ENCODE results near the gene MEGF8. TPM values are rescaled to one million over a fixed set of nuclear protein-coding genes. Genes with fewer than 3 reads are reported as not detected.

Gene MEGF8
- total RNA-seq, 1 donor from 2014 or later = 16.4 TPM

- no peaks in the 10 kb centered on the region for H3K27me3 ChIP-seq (ENCODE audit: low read depth)
- no peak for TF ChIP-seq CTCF (IDR thresholded peaks at IDR 0.05)
- H3K27ac ChIP-seq = no peak overlapping the region
- H3K36me3 ChIP-seq = peaks cover 58% of the 10 kb centered on the region
- intact Hi-C loops (cut with DNase I) = no loop called here
- no peaks in the 10 kb centered on the region for H3K4me1 ChIP-seq
- H3K9me3 ChIP-seq = no peaks in the 10 kb centered on the region
- ATAC-seq = no peak
- DNase-seq = no peak
- no peak overlapping the region for H3K4me3 ChIP-seq
These were observed 30.8 kb upstream of the MEGF8 start for GRCh38 chr19:42294471-42295137.

GRCh38 chr19:42295342-42295741 is 30.1 kb upstream of the MEGF8 start:
- peaks cover 51% of the 10 kb centered on the region for H3K36me3 ChIP-seq
- no peak overlapping the region for H3K27ac ChIP-seq
- H3K27me3 ChIP-seq (ENCODE audit: low read depth) = no peaks in the 10 kb centered on the region
- intact Hi-C loops (cut with DNase I) = no loop called here
- no peak overlapping the region for H3K4me3 ChIP-seq
- ATAC-seq = no peak
- no peaks in the 10 kb centered on the region for H3K4me1 ChIP-seq
- H3K9me3 ChIP-seq = no peaks in the 10 kb centered on the region
- TF ChIP-seq CTCF (IDR thresholded peaks at IDR 0.05) = no peak
- DNase-seq = no peak

GRCh38 chr19:42295831-42296525 is 29.5 kb upstream of the MEGF8 start:
- TF ChIP-seq CTCF (IDR thresholded peaks at IDR 0.05) = peak; percentile 97
- Histone ChIP-seq H3K9me3 (no peaks in the 10 kb centered on the region), H3K27ac (no peak overlapping the region), H3K27me3 (ENCODE audit: low read depth) (no peaks in the 10 kb centered on the region), H3K4me1 (no peaks in the 10 kb centered on the region), H3K36me3 (peaks cover 44% of the 10 kb centered on the region), H3K4me3 (no peak overlapping the region)
- DNase-seq (peak; percentile 86), ATAC-seq (peak; percentile 87)
- intact Hi-C loops (cut with DNase I) = no loop called here

- Histone ChIP-seq H3K36me3 (peaks cover 34% of the 10 kb centered on the region), H3K9me3 (no peaks in the 10 kb centered on the region), H3K27ac (no peak overlapping the region), H3K27me3 (ENCODE audit: low read depth) (no peaks in the 10 kb centered on the region), H3K4me3 (no peak overlapping the region), H3K4me1 (peaks cover 8% of the 10 kb centered on the region)
- DNase-seq (no peak), ATAC-seq (no peak)
- no peak for TF ChIP-seq CTCF (IDR thresholded peaks at IDR 0.05)
- intact Hi-C loops (cut with DNase I) = no loop called here
These were observed 28.4 kb upstream of the MEGF8 start for GRCh38 chr19:42297039-42297438.

GRCh38 chr19:42301646-42302203 is 23.7 kb upstream of the MEGF8 start, which contains the start of gene PRR19:
Gene PRR19 (plus strand): TSS chr19:42302132. CDS start chr19:42309585, 7,453 bp downstream.
- H3K4me1 ChIP-seq = peaks cover 14% of the 10 kb centered on the region
- ATAC-seq (peak; percentile 41 to 43), DNase-seq (no peak)
- H3K4me3 ChIP-seq = peak within 1 kb of the TSS; percentile 65
- H3K36me3 ChIP-seq = no peaks in the 10 kb centered on the region
- peak within 1 kb of the TSS; percentile 9 for H3K27ac ChIP-seq
- no peak for TF ChIP-seq CTCF (IDR thresholded peaks at IDR 0.05)
- H3K27me3 ChIP-seq (ENCODE audit: low read depth) = no peaks in the 10 kb centered on the region
- no peaks in the 10 kb centered on the region for H3K9me3 ChIP-seq
- intact Hi-C loops (cut with DNase I) = no loop called here
